Mesendoderm (in vitro differentiated cells): Measurements from ENCODE around the gene GALR2.
A peak's percentile ranks its signal among the peaks of the same experiment; 100 is the strongest.

Source experiments
- DNase-seq: peaks from one replicate; pipeline ENCODE4 v3.0.0; 2013
- H2AK5ac ChIP-seq: 2 replicates; pipeline ENCODE4 v1.6.1; 2013; ENCODE audit warnings: low read length, inconsistent platforms
- H2BK120ac ChIP-seq: 2 replicates; pipeline ENCODE4 v1.6.1; 2013; ENCODE audit warnings: low read depth, mild to moderate bottlenecking, low read length, moderate library complexity, mixed read lengths
- H2BK15ac ChIP-seq: replicated peaks from 2 replicates; pipeline ENCODE4 v1.6.1; 2013; ENCODE audit warnings: low read depth, mild to moderate bottlenecking, moderate library complexity
- H2BK5ac ChIP-seq: 2 replicates; pipeline ENCODE4 v1.6.1; 2013; ENCODE audit warnings: low read length, inconsistent platforms
- H3K18ac ChIP-seq: 2 replicates; pipeline ENCODE4 v1.6.1; 2013; ENCODE audit warnings: mild to moderate bottlenecking, low read length, mixed read lengths
- H3K23ac ChIP-seq: one replicate; pipeline ENCODE4 v1.6.1; 2013; ENCODE audit warnings: low read length
- H3K27ac ChIP-seq: 2 replicates; pipeline ENCODE4 v1.5.1; 2013; ENCODE audit warnings: low read depth, mild to moderate bottlenecking, inconsistent platforms, low read length, moderate library complexity
- H3K27me3 ChIP-seq: 2 replicates; pipeline ENCODE4 v1.6.1; 2013; ENCODE audit warnings: low read length, control low read depth, mild to moderate bottlenecking, inconsistent platforms; ENCODE audit not compliant: insufficient read depth, poor library complexity
- H3K36me3 ChIP-seq: 2 replicates; pipeline ENCODE4 v1.6.1; 2013; ENCODE audit warnings: low read length, inconsistent platforms; ENCODE audit not compliant: control insufficient read depth, insufficient read depth
- H3K4ac ChIP-seq: one replicate; pipeline ENCODE4 v1.6.1; 2013; ENCODE audit warnings: low read depth, mild to moderate bottlenecking, low read length, moderate library complexity
- H3K4me1 ChIP-seq: 2 replicates; pipeline ENCODE4 v1.6.1; 2013; ENCODE audit warnings: low read depth, low read length, inconsistent platforms; ENCODE audit not compliant: control insufficient read depth
- H3K4me2 ChIP-seq: 2 replicates; pipeline ENCODE4 v1.6.1; 2013; ENCODE audit warnings: low read length
- H3K4me3 ChIP-seq: 2 replicates; pipeline ENCODE4 v1.5.1; 2013; ENCODE audit warnings: mild to moderate bottlenecking, low read length
- H3K56ac ChIP-seq: one replicate; pipeline ENCODE4 v1.6.1; 2013; ENCODE audit warnings: low read length
- H3K79me1 ChIP-seq: 2 replicates; pipeline ENCODE4 v1.6.1; 2013; ENCODE audit warnings: low read length, inconsistent platforms
- H3K79me2 ChIP-seq: 2 replicates; pipeline ENCODE4 v1.6.1; 2013; ENCODE audit warnings: mild to moderate bottlenecking, low read length; ENCODE audit not compliant: control insufficient read depth, insufficient read depth
- H3K9ac ChIP-seq: 2 replicates; pipeline ENCODE4 v1.6.1; 2013; ENCODE audit warnings: low read length, inconsistent platforms
- H4K5ac ChIP-seq: one replicate; pipeline ENCODE4 v1.6.1; 2013; ENCODE audit warnings: low read length
- H4K8ac ChIP-seq: one replicate; pipeline ENCODE4 v1.6.1; 2013; ENCODE audit warnings: low read depth, mild to moderate bottlenecking, control low read depth, low read length, moderate library complexity
- WGBS: extraction: QIAGEN DNeasy Blood & Tissue Kit; methylation state at CpG from one replicate; pipeline ENCODE4 v1.1.7; 2013; ENCODE audit warnings: low lambda C conversion rate, missing lambda C conversion rate; ENCODE audit not compliant: insufficient coverage; ENCODE audit errors: extremely low coverage; 5-methylcytosine and 5-hydroxymethylcytosine counted together

Gene GALR2

GRCh38 chr17:76094046-76094445 is 19.5 kb downstream of the GALR2 start:
- no peak overlapping the region for H3K9ac ChIP-seq
- H3K79me2 ChIP-seq: no peaks in the 10 kb centered on the region
- no peak overlapping the region for H4K5ac ChIP-seq
- no peak overlapping the region for H3K56ac ChIP-seq
- no peak overlapping the region for H4K8ac ChIP-seq
- no CpG with 5 or more reads among the region's 11 CpGs for WGBS
- no peak overlapping the region for H2BK5ac ChIP-seq
- no peak overlapping the region for H2BK120ac ChIP-seq
- H3K18ac ChIP-seq: no peak overlapping the region
- H3K27ac ChIP-seq: no peak overlapping the region
- no peak overlapping the region for H3K4me2 ChIP-seq
- peaks cover 14% of the 10 kb centered on the region for H3K36me3 ChIP-seq
- H3K23ac ChIP-seq: no peak overlapping the region
- H3K79me1 ChIP-seq: peaks cover 2% of the 10 kb centered on the region
- no peak overlapping the region for H2BK15ac ChIP-seq
- no peaks in the 10 kb centered on the region for H3K27me3 ChIP-seq
- DNase-seq: no peak
- no peaks in the 10 kb centered on the region for H3K4me1 ChIP-seq
- H3K4me3 ChIP-seq: no peak overlapping the region
- no peak overlapping the region for H2AK5ac ChIP-seq
- H3K4ac ChIP-seq: no peak overlapping the region

GRCh38 chr17:76095943-76096342 is 21.4 kb downstream of the GALR2 start:
- no peak overlapping the region for H3K4ac ChIP-seq
- H2BK120ac ChIP-seq: no peak overlapping the region
- DNase-seq: no peak
- no peak overlapping the region for H3K4me2 ChIP-seq
- H3K18ac ChIP-seq: no peak overlapping the region
- no peaks in the 10 kb centered on the region for H3K27me3 ChIP-seq
- H2AK5ac ChIP-seq: no peak overlapping the region
- H3K56ac ChIP-seq: no peak overlapping the region
- no peak overlapping the region for H4K8ac ChIP-seq
- H3K36me3 ChIP-seq: peaks cover 13% of the 10 kb centered on the region
- WGBS: no CpG with 5 or more reads among the region's 13 CpGs
- H3K79me1 ChIP-seq: peaks cover 2% of the 10 kb centered on the region
- no peak overlapping the region for H3K4me3 ChIP-seq
- no peak overlapping the region for H4K5ac ChIP-seq
- no peak overlapping the region for H3K27ac ChIP-seq
- no peaks in the 10 kb centered on the region for H3K4me1 ChIP-seq
- H2BK15ac ChIP-seq: no peak overlapping the region
- no peaks in the 10 kb centered on the region for H3K79me2 ChIP-seq
- H3K9ac ChIP-seq: no peak overlapping the region
- no peak overlapping the region for H2BK5ac ChIP-seq
- H3K23ac ChIP-seq: no peak overlapping the region

DNA sequence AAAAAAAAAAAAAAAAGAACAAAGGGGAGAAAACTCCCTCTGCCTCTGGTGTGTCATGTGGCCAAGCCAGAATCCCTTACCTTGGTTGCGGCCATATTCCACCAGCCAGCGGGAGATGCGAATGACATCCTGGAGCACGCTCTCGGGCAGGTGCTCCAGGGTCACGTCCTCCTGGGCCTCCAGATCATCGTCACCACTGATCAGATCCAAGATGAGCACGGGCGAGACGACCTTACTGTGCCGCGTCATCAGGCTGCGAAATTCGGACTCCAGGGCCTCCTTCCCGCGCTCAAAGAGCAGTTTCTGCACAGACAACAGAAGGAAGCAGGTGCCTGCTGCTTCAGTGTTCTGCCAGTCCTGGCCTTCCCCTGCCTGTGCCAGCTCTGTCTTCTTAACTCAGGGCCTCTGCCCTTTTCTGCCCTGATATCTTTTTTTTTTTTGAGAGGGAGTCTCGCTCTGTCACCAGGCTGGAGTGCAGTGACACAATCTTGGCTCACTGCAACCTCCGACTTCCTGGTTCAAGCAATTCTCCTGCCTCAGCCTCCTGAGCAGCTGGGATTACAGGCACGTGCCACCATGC is 23.2 kb downstream of the GALR2 start:
- H2BK15ac ChIP-seq: no peak overlapping the region
- no peak overlapping the region for H3K18ac ChIP-seq
- H3K27ac ChIP-seq: no peak overlapping the region
- no peak overlapping the region for H4K8ac ChIP-seq
- H2AK5ac ChIP-seq: no peak overlapping the region
- no peak overlapping the region for H3K23ac ChIP-seq
- H3K36me3 ChIP-seq: peaks cover 14% of the 10 kb centered on the region
- no peak overlapping the region for H3K4me2 ChIP-seq
- no peak overlapping the region for H3K9ac ChIP-seq
- H3K4me1 ChIP-seq: peaks cover 2% of the 10 kb centered on the region
- H3K27me3 ChIP-seq: no peaks in the 10 kb centered on the region
- H3K79me2 ChIP-seq: peaks cover 6% of the 10 kb centered on the region
- peaks cover 7% of the 10 kb centered on the region for H3K79me1 ChIP-seq
- DNase-seq: no peak
- no peak overlapping the region for H4K5ac ChIP-seq
- no peak overlapping the region for H3K4me3 ChIP-seq
- H2BK120ac ChIP-seq: no peak overlapping the region
- no peak overlapping the region for H3K4ac ChIP-seq
- no peak overlapping the region for H3K56ac ChIP-seq
- WGBS: no CpG with 5 or more reads among the region's 19 CpGs
- no peak overlapping the region for H2BK5ac ChIP-seq

- H3K18ac ChIP-seq: no peak overlapping the region
- H3K56ac ChIP-seq: peak overlapping the region; percentile 100
- H3K23ac ChIP-seq: no peak overlapping the region
- H3K79me2 ChIP-seq: peaks cover 10% of the 10 kb centered on the region
- H3K79me1 ChIP-seq: peaks cover 10% of the 10 kb centered on the region
- H3K4ac ChIP-seq: peak overlapping the region; percentile 18
- H3K27ac ChIP-seq: peak overlapping the region; percentile 10
- H2AK5ac ChIP-seq: no peak overlapping the region
- H2BK5ac ChIP-seq: peak overlapping the region; percentile 13
- peaks cover 2% of the 10 kb centered on the region for H3K4me1 ChIP-seq
- no peak overlapping the region for H2BK15ac ChIP-seq
- H4K5ac ChIP-seq: no peak overlapping the region
- H3K4me2 ChIP-seq: peak overlapping the region; percentile 99
- H2BK120ac ChIP-seq: no peak overlapping the region
- H3K36me3 ChIP-seq: peaks cover 2% of the 10 kb centered on the region
- no peaks in the 10 kb centered on the region for H3K27me3 ChIP-seq
- peak overlapping the region; percentile 98 for H3K9ac ChIP-seq
- no peak overlapping the region for H4K8ac ChIP-seq
- peak overlapping the region; percentile 98 for H3K4me3 ChIP-seq
- WGBS: no CpG with 5 or more reads among the region's 4 CpGs
- no peak for DNase-seq
Observed at GRCh38 chr17:76102944-76103273, 28.3 kb downstream of the GALR2 start.

- peak within 1 kb of the TSS; percentile 98 for H3K4me3 ChIP-seq
- no peaks in the 10 kb centered on the region for H3K27me3 ChIP-seq
- peak within 1 kb of the TSS; percentile 21 for H3K27ac ChIP-seq
- peak within 1 kb of the TSS; percentile 39 for H3K23ac ChIP-seq
- H3K56ac ChIP-seq: peak within 1 kb of the TSS; percentile 100
- no peak within 1 kb of the TSS for H2BK120ac ChIP-seq
- H3K4me1 ChIP-seq: peaks cover 2% of the 10 kb centered on the region
- peak; percentile 95 for DNase-seq
- peaks cover 10% of the 10 kb centered on the region for H3K79me1 ChIP-seq
- H3K4me2 ChIP-seq: peak within 1 kb of the TSS; percentile 99
- H3K79me2 ChIP-seq: peaks cover 10% of the 10 kb centered on the region
- peak within 1 kb of the TSS; percentile 83 for H2BK5ac ChIP-seq
- peak within 1 kb of the TSS; percentile 98 for H3K9ac ChIP-seq
- WGBS: no CpG with 5 or more reads among the region's 55 CpGs
- H4K8ac ChIP-seq: peak within 1 kb of the TSS; percentile 7
- no peak within 1 kb of the TSS for H2AK5ac ChIP-seq
- H3K18ac ChIP-seq: peak within 1 kb of the TSS; percentile 66
- peaks cover 2% of the 10 kb centered on the region for H3K36me3 ChIP-seq
- peak within 1 kb of the TSS; percentile 94 for H4K5ac ChIP-seq
- H3K4ac ChIP-seq: peak within 1 kb of the TSS; percentile 77
- no peak within 1 kb of the TSS for H2BK15ac ChIP-seq
Observed at GRCh38 chr17:76103274-76104139, 28.9 kb downstream of the GALR2 start, which contains the start of gene EXOC7. EXOC7 (minus strand) TSS chr17:76103787; CDS start chr17:76103692, 95 bp downstream.
